ENCODE results near the gene RNASE9. TPM values are rescaled to one million over a fixed set of nuclear protein-coding genes. Genes with fewer than 3 reads are reported as not detected.

The RNASE9 gene
- not detected for total RNA-seq

DNA sequence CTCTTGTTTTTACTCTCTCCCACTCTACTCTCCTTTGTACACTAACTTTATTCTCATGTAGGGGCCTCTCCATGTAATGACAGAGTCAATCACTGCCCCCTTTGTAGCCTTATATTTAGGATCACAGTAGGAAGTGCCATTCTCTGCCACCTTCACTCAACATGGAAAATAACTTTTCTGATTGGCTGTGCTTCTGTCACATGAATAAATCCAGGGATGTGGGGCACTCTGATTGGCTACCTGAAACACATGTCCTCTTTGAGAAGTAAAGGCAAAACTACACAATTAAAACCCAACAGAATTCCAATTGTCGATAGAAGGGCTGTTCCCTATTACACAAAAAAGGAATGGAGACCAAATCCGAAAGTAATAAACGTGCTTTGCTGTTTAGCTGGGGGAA is at the start of gene RNASE9:
TSS of gene RNASE9 (minus strand) at position 87 of the 400 bp plus-strand sequence.
- TF ChIP-seq, protein P1, sequence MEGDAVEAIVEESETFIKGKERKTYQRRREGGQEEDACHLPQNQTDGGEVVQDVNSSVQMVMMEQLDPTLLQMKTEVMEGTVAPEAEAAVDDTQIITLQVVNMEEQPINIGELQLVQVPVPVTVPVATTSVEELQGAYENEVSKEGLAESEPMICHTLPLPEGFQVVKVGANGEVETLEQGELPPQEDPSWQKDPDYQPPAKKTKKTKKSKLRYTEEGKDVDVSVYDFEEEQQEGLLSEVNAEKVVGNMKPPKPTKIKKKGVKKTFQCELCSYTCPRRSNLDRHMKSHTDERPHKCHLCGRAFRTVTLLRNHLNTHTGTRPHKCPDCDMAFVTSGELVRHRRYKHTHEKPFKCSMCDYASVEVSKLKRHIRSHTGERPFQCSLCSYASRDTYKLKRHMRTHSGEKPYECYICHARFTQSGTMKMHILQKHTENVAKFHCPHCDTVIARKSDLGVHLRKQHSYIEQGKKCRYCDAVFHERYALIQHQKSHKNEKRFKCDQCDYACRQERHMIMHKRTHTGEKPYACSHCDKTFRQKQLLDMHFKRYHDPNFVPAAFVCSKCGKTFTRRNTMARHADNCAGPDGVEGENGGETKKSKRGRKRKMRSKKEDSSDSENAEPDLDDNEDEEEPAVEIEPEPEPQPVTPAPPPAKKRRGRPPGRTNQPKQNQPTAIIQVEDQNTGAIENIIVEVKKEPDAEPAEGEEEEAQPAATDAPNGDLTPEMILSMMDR (IDR thresholded peaks at IDR 0.05; ENCODE audit: low read depth): no peak

DNA sequence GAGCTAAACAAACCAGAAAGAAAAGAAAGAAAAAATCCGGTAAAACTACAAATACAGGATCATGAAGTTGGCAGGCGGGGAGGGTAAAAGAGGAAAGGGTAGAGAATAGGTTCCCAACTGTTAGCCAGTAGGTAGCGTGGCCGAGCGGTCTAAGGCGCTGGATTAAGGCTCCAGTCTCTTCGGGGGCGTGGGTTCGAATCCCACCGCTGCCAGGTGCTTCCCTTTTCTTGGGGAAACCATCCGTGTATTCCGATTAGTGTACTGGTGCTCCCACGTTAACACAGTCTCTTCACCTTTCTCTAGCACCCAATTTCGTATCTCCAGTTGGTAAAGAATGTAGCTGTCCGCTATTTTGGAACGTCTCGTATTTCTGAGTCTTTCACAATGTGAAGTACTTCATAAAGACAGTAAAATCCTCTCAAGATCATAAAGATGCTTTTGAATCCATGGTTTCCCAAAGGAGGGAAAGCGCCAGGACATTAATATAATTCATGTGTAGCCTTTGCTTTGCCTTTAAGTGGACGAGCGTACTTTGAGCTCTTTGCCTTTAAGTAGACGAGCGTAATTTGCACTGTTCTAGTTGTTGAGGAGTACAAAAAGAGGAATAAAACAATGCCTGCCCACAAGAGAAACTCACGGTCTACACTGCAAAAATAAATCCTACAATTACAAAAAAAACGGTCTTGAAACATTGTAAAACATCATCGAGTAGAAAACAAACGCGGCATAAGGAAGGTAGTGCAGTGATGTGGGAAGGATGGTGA is 49.3 kb upstream of the RNASE9 start:
- TF ChIP-seq, protein P1 (IDR thresholded peaks at IDR 0.05; ENCODE audit: low read depth): no peak

DNA sequence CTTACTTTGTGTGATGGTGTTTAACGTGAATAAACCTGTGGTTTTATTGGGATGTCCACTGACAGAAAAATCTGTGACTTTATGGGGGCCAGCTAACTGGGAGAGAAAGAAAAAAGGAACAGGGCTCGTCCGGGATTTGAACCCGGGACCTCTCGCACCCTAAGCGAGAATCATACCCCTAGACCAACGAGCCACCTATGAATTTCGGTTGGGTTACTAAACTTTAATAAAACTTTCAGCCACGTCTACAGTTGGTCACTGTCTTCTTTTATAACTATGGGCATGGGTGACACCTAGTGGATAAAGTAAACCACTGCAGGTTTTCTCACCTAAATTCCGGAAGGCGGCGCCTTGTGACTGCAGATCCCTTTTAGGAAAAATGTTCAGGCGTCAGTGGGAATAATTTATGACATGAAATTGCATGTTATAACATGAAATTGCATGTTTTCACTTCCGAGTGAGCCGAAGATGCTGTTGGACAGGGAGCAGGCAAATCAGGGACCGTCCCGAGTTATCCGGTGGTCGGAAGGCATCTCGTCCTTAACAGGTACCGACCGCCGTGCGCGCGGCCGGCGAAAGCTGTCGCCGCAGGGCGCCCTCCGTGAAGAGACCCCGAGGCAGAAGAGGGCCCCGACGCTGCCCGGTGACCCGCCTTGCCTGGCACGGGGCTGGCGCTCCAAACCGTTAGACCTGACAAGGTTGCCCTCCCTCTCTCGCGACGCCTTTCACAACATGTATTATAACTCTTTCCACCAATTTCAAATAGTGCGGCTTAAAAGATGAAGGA is 48.6 kb upstream of the RNASE9 start:
- TF ChIP-seq, protein P1 (IDR thresholded peaks at IDR 0.05; ENCODE audit: low read depth): no peak

DNA sequence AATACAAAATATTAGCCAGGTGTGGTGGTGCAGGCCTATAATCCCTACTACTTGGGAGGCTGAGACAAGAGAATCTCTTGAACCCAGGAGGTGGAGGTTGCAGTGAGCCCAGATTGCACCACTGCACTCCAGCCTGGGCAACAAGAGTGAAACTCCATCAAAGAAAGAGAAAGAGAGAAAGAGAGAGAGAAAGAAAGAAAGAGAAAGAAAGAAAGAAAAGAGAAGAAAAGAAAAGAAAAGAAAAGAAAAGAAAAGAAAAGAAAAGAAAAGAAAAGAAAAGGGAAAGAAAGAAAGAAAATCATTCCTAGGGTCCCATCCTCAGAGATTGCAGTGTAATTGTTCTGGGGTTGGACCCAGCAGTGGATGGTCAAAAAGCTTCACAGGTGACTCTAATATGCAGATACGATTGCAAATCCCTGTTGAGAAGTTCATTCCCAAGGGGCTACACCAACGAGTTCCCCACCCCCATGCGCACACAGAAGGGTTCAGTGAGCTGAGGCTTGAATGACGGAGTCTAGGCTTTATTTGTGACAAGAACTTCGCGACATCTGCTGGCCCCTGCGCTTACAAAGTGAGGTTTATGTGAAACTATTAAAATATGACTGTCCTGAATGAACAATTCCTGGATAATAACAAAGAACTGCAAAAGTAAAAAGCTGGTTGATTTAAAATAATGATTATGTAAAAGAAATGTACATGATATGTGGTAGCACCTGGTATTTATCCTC is 47.7 kb upstream of the RNASE9 start:
- TF ChIP-seq, protein P1 (IDR thresholded peaks at IDR 0.05; ENCODE audit: low read depth): no peak

DNA sequence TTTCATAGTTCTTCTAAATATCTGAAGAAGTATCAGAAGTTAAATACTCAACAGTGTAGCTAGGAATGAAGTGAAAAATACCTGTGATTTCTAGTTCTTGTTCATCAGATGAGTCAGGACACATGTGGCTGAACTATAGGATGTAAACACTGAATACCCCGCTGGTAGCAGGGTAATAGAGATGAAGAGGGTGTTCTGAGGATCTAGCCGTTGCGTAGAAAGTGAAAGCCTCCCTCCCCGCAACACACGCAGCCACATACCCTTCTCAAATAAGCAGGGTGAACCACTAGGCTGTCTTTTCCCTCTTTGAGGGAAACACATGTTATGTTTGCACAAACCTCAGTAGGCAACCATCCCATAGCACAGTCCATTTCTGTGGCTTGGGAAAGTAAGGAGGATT is 46.8 kb upstream of the RNASE9 start:
- TF ChIP-seq, protein P1 (IDR thresholded peaks at IDR 0.05; ENCODE audit: low read depth): no peak

DNA sequence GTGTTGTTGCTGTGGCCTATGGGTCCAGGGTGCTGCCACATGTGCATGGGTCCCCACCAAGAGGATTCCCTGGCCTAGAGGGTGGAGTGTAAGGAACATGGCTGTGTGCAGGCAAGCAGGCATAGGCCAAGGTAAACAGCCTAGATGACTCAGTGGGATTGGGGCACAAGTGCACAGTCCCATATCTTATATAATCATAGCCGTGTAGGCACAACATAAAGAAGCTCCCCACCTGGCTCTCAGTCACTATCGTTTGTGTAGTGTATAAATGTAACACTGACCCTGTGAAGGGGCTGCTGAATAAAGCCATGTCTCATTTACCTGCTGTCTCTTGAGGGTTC is 46.0 kb upstream of the RNASE9 start:
- TF ChIP-seq, protein P1 (IDR thresholded peaks at IDR 0.05; ENCODE audit: low read depth): no peak

All from subcutaneous adipose tissue (tissue), 4 donors.